NB4 (cell line): ENCODE data around the gene EPB41L2.

ENCODE experiments used
- POLR2A ChIP-seq: IDR thresholded peaks from 2 replicates; pipeline ENCODE4 v1.6.1; 2011; ENCODE audit warnings: mild to moderate bottlenecking; ENCODE audit not compliant: insufficient read length; ENCODE audit errors: extremely low read depth
- TF ChIP-seq, protein P1 (sequence below): IDR thresholded peaks from one replicate; pipeline ENCODE4 v1.5.1; 2012; ENCODE audit warnings: low read depth, low read length
- TF ChIP-seq, protein P2 (sequence below): IDR thresholded peaks from 2 replicates; pipeline ENCODE4 v1.6.1; 2011; ENCODE audit warnings: low read depth, low read length

DNA sequence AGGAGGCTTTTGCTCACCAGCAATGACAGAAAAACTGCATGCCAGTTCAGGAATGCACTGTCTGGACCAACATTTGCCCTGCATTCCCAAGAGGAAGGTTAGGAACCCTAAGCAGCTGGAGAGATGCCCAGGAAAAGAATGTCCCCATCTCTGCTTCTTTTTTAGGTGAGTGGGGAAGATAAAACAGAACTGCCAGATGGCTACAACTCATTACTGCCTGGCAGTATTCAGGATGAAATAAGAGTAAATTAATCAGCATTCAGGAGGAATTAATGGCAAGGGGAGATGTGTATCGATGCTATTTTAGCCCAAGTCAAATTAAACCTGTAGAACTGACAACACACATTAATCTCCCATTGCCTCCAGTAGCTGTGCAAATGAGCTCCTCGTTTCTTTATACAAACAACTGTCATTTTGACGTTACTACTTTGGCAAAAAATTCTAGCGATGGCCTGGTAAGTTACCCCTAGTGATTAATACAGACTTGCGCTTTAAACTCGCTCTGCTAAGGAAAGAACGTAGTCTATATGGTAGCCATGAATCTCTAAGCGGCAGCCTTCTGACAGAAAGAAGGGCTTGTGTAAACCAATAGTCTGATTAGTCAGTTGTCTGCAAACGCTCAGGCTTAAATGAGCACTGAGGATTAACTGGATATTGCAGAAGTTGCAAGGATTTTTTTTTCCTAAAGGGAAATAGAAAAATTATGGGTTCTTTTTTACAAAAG is 252.6 kb downstream of the EPB41L2 start:
- TF ChIP-seq POLR2A: no peak
- TF ChIP-seq, protein P1, sequence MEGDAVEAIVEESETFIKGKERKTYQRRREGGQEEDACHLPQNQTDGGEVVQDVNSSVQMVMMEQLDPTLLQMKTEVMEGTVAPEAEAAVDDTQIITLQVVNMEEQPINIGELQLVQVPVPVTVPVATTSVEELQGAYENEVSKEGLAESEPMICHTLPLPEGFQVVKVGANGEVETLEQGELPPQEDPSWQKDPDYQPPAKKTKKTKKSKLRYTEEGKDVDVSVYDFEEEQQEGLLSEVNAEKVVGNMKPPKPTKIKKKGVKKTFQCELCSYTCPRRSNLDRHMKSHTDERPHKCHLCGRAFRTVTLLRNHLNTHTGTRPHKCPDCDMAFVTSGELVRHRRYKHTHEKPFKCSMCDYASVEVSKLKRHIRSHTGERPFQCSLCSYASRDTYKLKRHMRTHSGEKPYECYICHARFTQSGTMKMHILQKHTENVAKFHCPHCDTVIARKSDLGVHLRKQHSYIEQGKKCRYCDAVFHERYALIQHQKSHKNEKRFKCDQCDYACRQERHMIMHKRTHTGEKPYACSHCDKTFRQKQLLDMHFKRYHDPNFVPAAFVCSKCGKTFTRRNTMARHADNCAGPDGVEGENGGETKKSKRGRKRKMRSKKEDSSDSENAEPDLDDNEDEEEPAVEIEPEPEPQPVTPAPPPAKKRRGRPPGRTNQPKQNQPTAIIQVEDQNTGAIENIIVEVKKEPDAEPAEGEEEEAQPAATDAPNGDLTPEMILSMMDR: no peak
- TF ChIP-seq, protein P2, sequence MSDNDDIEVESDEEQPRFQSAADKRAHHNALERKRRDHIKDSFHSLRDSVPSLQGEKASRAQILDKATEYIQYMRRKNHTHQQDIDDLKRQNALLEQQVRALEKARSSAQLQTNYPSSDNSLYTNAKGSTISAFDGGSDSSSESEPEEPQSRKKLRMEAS: no peak
